Nephron (organoid): ENCODE results near the gene TMEM259.

Experiments used
- H3K27ac Mint-ChIP-seq, 3 experiments: 2 replicates each; pipeline ENCODE4 v1.8.0; 2020; ENCODE audit warnings: mixed read lengths in 3 of 3, mild to moderate bottlenecking in 2 of 3, moderate library complexity in 1 of 3
- H3K27me3 Mint-ChIP-seq: 2 replicates; pipeline ENCODE4 v1.8.0; 2021; ENCODE audit warnings: low read depth, mild to moderate bottlenecking, moderate library complexity, mixed read lengths
- H3K36me3 Mint-ChIP-seq: 2 replicates; pipeline ENCODE4 v1.8.0; 2020; ENCODE audit warnings: low read depth, mixed read lengths
- H3K4me1 Mint-ChIP-seq: 2 replicates; pipeline ENCODE4 v1.8.0; 2020; ENCODE audit warnings: mixed read lengths
- H3K4me3 Mint-ChIP-seq, 3 experiments: 2 replicates each; pipeline ENCODE4 v1.8.0; 2020; ENCODE audit warnings: mild to moderate bottlenecking in 3 of 3, mixed read lengths in 3 of 3, moderate library complexity in 2 of 3
- H3K9me3 Mint-ChIP-seq: 2 replicates; pipeline ENCODE4 v1.8.0; 2020; ENCODE audit warnings: mixed read lengths
- CTCF ChIP-seq, 3 experiments: fragments of 200-600 bp; sonication (generic); IDR thresholded peaks; one replicate each; pipeline ENCODE4 v1.5.0; 2021; ENCODE audit warnings: antibody characterized with exemption in 3 of 3; ENCODE audit not compliant: unreplicated experiment in 3 of 3

TMEM259 gene

GRCh38 chr19:1057176-1057855 lies 36.4 kb upstream of the TMEM259 start:
- H3K27me3 Mint-ChIP-seq: peaks cover 8% of the 10 kb centered on the region
- H3K36me3 Mint-ChIP-seq: peaks cover 4% of the 10 kb centered on the region
- no peak for TF ChIP-seq CTCF (IDR thresholded peaks at IDR 0.05; ENCODE audit: unreplicated experiment in 3 of 3)
- H3K9me3 Mint-ChIP-seq: no peaks in the 10 kb centered on the region
- no peak overlapping the region for H3K4me3 Mint-ChIP-seq
- no peak overlapping the region for H3K27ac Mint-ChIP-seq
- H3K4me1 Mint-ChIP-seq: no peaks in the 10 kb centered on the region

GRCh38 chr19:1055886-1056620 lies 35.1 kb upstream of the TMEM259 start:
- Mint-ChIP-seq H3K27ac (no peak overlapping the region), H3K4me3 (no peak overlapping the region)

GRCh38 chr19:1055028-1055425 lies 34.1 kb upstream of the TMEM259 start:
- Mint-ChIP-seq H3K27me3 (peaks cover 3% of the 10 kb centered on the region), H3K36me3 (peaks cover 4% of the 10 kb centered on the region), H3K4me3 (no peak overlapping the region), H3K4me1 (no peaks in the 10 kb centered on the region), H3K27ac (no peak overlapping the region), H3K9me3 (no peaks in the 10 kb centered on the region)
- no peak for TF ChIP-seq CTCF (IDR thresholded peaks at IDR 0.05; ENCODE audit: unreplicated experiment in 3 of 3)

More at GRCh38 chr19:1055886-1056620, 35.1 kb upstream of the TMEM259 start:
- H3K4me1 Mint-ChIP-seq: no peaks in the 10 kb centered on the region
- peaks cover 4% of the 10 kb centered on the region for H3K36me3 Mint-ChIP-seq
- peaks cover 3% of the 10 kb centered on the region for H3K27me3 Mint-ChIP-seq
- H3K9me3 Mint-ChIP-seq: no peaks in the 10 kb centered on the region
- no peak for TF ChIP-seq CTCF (IDR thresholded peaks at IDR 0.05; ENCODE audit: unreplicated experiment in 3 of 3)

- H3K4me1 Mint-ChIP-seq: no peaks in the 10 kb centered on the region
- H3K9me3 Mint-ChIP-seq: no peaks in the 10 kb centered on the region
- no peak overlapping the region for H3K4me3 Mint-ChIP-seq
- peaks cover 4% of the 10 kb centered on the region for H3K36me3 Mint-ChIP-seq
- no peak for TF ChIP-seq CTCF (IDR thresholded peaks at IDR 0.05; ENCODE audit: unreplicated experiment in 3 of 3)
- H3K27ac Mint-ChIP-seq: no peak overlapping the region
- H3K27me3 Mint-ChIP-seq: peaks cover under 1% of the 10 kb centered on the region
Measured at GRCh38 chr19:1054102-1055027, 33.4 kb upstream of the TMEM259 start.

- Mint-ChIP-seq H3K4me3 (no peak overlapping the region), H3K4me1 (no peaks in the 10 kb centered on the region), H3K27ac (no peak overlapping the region), H3K36me3 (peaks cover 4% of the 10 kb centered on the region), H3K9me3 (no peaks in the 10 kb centered on the region), H3K27me3 (no peaks in the 10 kb centered on the region)
- TF ChIP-seq CTCF (IDR thresholded peaks at IDR 0.05; ENCODE audit: unreplicated experiment in 3 of 3): no peak
Measured at GRCh38 chr19:1053176-1054101, 32.5 kb upstream of the TMEM259 start.
